Gastrocnemius medialis (tissue), 4 donors: ENCODE results near the gene OPCML. TPM values are rescaled to one million over a fixed set of nuclear protein-coding genes. Genes with fewer than 3 reads are reported as not detected.

Experiments used
- ATAC-seq, 2 donors: fragments of 150-250 bp; one replicate each; pipeline ENCODE4 v1.9.1; 2016
- DNase-seq, 2 donors: peaks; one replicate each; pipeline ENCODE4 v3.0.0-alpha.2; 2019
- H3K27ac ChIP-seq, 4 donors: fragments of 200-600 bp; sonication (generic); 1 replicate in 1 of 4; 2 replicates in 3 of 4; pipeline ENCODE4 v1.5.1; 2016 to 2018; ENCODE audit warnings: mild to moderate bottlenecking in 2 of 4, moderate library complexity in 1 of 4
- H3K27me3 ChIP-seq, 3 donors: fragments of 200-600 bp; sonication (generic) in 2 of 3; 1 replicate in 1 of 3; 2 replicates in 2 of 3; pipeline versions ENCODE4 v1.5.1 to v1.6.0; 2016 to 2019; ENCODE audit warnings: mild to moderate bottlenecking in 1 of 3, moderate library complexity in 1 of 3
- H3K36me3 ChIP-seq, 2 donors: fragments of 200-600 bp; sonication (generic) in 1 of 2; one replicate each; pipeline ENCODE4 v1.5.1; 2017 to 2018
- H3K4me1 ChIP-seq, 2 donors: fragments of 200-600 bp; sonication (generic) in 1 of 2; one replicate each; pipeline ENCODE4 v1.5.1; 2016 to 2017; ENCODE audit warnings: mild to moderate bottlenecking in 2 of 2
- H3K4me3 ChIP-seq, 4 donors: fragments of 200-600 bp; sonication (generic) in 3 of 4; 1 replicate in 1 of 4; 2 replicates in 3 of 4; pipeline ENCODE4 v1.5.1; 2016 to 2019; ENCODE audit warnings: mild to moderate bottlenecking in 2 of 4
- H3K9me3 ChIP-seq, 3 donors: fragments of 200-600 bp; sonication (generic) in 2 of 3; 1 replicate in 1 of 3; 2 replicates in 2 of 3; pipeline ENCODE4 v1.5.1; 2016 to 2019
- POLR2A ChIP-seq, 2 donors: fragments of 450-650 bp; IDR thresholded peaks; one replicate each; pipeline ENCODE4 v1.6.1; 2017; ENCODE audit warnings: antibody characterized with exemption in 2 of 2, mild to moderate bottlenecking in 2 of 2, moderate library complexity in 2 of 2
- in situ Hi-C, 4 donors: fragments of 200-750 bp; cut with MboI; loops; one replicate each; pipeline versions ENCODE4 v1.15.0 to v1.8.0; 2017; ENCODE audit warnings: low sequenced_read_pairs in 4 of 4
- intact Hi-C: fragments of 100-400 bp; cut with DNase I; formaldehyde crosslinking; loops from one replicate; pipeline ENCODE4 v1.15.1; 2023; ENCODE audit warnings: low total_unique reads
- total RNA-seq, 4 donors: library from RNA; depleted of rRNA; stranded (reverse); fragments of >200 nt; gene quantifications; one replicate each; pipeline versions ENCODE4 v1.1.0 to v1.2.3, GENCODE V29; 2016
- TF ChIP-seq, protein P1 (sequence below), 5 experiments: fragments of 450-650 bp in 3 of 5; fragments of 200-600 bp in 2 of 5; sonication (generic) in 2 of 5; IDR thresholded peaks in 4 of 5; conservative IDR thresholded peaks in 1 of 5; 1 replicate in 4 of 5; 2 replicates in 1 of 5; pipeline ENCODE4 v1.5.1; 2016 to 2019; ENCODE audit warnings: antibody characterized with exemption in 5 of 5, mild to moderate bottlenecking in 3 of 5, moderate library complexity in 3 of 5

OPCML gene
- total RNA-seq, 4 donors from 2014 or later, result not detected

DNA sequence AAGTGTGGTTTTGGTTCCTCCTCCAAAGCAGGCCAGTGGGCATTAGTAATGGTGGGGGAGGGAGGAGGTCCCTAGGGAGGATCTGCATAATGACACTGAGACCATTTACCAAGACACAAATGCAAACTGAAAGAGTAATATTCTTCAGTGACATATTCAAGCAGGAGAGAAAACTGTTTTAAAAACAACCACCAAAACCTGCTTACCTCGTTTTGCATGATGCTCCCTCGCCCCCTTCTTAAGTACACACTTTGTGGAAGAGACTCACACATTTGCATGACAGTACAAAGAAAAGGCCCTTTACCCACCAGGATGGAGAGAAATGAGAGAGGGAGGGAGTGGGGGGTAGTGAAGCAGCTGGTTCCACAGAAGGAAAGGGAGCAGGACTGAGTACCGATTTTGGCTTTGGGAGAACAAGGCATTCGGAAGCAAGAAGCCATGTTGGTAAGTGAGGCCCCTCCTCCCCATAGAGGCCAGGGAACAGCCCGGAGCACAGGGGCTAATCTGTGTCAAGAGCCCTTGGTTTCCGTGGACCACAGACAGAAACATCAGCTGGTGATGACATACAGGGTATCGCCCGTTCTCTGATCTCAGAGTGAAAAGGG, 13.0 kb upstream of the OPCML start:
- no peak overlapping the region for H3K4me3 ChIP-seq
- H3K27me3 ChIP-seq, result no peaks in the 10 kb centered on the region
- H3K9me3 ChIP-seq, result no peaks in the 10 kb centered on the region
- no peak overlapping the region for H3K27ac ChIP-seq
- TF ChIP-seq, protein P1, sequence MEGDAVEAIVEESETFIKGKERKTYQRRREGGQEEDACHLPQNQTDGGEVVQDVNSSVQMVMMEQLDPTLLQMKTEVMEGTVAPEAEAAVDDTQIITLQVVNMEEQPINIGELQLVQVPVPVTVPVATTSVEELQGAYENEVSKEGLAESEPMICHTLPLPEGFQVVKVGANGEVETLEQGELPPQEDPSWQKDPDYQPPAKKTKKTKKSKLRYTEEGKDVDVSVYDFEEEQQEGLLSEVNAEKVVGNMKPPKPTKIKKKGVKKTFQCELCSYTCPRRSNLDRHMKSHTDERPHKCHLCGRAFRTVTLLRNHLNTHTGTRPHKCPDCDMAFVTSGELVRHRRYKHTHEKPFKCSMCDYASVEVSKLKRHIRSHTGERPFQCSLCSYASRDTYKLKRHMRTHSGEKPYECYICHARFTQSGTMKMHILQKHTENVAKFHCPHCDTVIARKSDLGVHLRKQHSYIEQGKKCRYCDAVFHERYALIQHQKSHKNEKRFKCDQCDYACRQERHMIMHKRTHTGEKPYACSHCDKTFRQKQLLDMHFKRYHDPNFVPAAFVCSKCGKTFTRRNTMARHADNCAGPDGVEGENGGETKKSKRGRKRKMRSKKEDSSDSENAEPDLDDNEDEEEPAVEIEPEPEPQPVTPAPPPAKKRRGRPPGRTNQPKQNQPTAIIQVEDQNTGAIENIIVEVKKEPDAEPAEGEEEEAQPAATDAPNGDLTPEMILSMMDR (IDR thresholded peaks at IDR 0.05 in 4 of 5, conservative IDR thresholded peaks at IDR 0.05 in 1 of 5), result no peak
- TF ChIP-seq POLR2A (IDR thresholded peaks at IDR 0.05), result no peak
- H3K36me3 ChIP-seq, result no peaks in the 10 kb centered on the region
- in situ Hi-C loops (no loop called here), intact Hi-C loops (no loop called here)
- DNase-seq (no peak), ATAC-seq (no peak)
- H3K4me1 ChIP-seq, result no peaks in the 10 kb centered on the region

- Histone ChIP-seq H3K4me1 (no peaks in the 10 kb centered on the region), H3K9me3 (no peaks in the 10 kb centered on the region), H3K27me3 (peaks cover 0 to 3% (median 0%) of the 10 kb centered on the region in 3 donors), H3K27ac (no peak overlapping the region), H3K4me3 (no peak overlapping the region), H3K36me3 (no peaks in the 10 kb centered on the region)
- in situ Hi-C loops, result no loop called here
- TF ChIP-seq, protein P1 (IDR thresholded peaks at IDR 0.05 in 4 of 5, conservative IDR thresholded peaks at IDR 0.05 in 1 of 5), result no peak
- no peak for TF ChIP-seq POLR2A (IDR thresholded peaks at IDR 0.05)
- intact Hi-C loops, result no loop called here
- ATAC-seq, result no peak
- DNase-seq, result no peak
These were observed 9.4 kb upstream of the OPCML start for GRCh38 chr11:133541720-133542095.

DNA sequence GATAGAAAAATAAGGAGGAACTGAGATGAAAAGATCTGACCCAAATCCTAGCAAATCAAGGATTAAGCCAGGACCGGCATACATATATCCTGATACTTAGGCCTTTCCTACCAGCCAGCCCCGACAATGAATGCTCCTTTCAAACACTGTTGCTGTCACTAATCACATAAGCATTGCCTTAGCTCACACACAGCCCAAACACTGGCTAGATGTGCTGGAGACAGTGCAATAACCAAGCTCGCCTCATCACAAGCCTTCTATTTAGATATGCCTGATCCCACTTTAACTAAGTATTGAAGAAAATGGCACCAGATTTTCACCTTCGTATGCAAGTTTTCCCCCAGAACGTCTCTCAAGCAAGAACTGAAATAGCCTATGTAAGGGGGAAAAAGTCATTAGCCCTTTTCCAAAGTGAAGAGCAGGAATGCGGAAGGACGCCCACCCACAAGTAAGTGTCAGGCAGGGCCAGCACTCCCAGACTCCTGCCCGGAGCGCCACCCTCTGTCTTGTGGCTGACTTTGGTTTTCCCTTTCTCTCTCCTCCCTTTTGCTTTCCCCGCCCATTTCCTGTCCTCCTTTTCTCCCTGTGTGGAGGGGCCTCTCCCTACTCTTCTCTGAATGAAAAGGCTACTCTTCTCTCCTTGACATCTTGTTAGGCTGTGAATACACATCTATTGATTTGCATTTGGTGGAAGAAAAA, 8.9 kb upstream of the OPCML start:
- no peaks in the 10 kb centered on the region for H3K36me3 ChIP-seq
- no peak for TF ChIP-seq POLR2A (IDR thresholded peaks at IDR 0.05)
- TF ChIP-seq, protein P1 (IDR thresholded peaks at IDR 0.05 in 4 of 5, conservative IDR thresholded peaks at IDR 0.05 in 1 of 5), result no peak
- no peak for ATAC-seq

GRCh38 chr11:133536198-133536597, 3.9 kb upstream of the OPCML start:
- Histone ChIP-seq H3K36me3 (no peaks in the 10 kb centered on the region), H3K27ac (no peak overlapping the region), H3K4me3 (no peak overlapping the region), H3K9me3 (no peaks in the 10 kb centered on the region), H3K4me1 (no peaks in the 10 kb centered on the region), H3K27me3 (peaks cover 0 to 18% (median 0%) of the 10 kb centered on the region in 3 donors)
- DNase-seq (no peak), ATAC-seq (no peak)
- TF ChIP-seq POLR2A (IDR thresholded peaks at IDR 0.05), result no peak
- TF ChIP-seq, protein P1 (IDR thresholded peaks at IDR 0.05 in 4 of 5, conservative IDR thresholded peaks at IDR 0.05 in 1 of 5), result no peak
- in situ Hi-C loops, result no loop called here
- intact Hi-C loops, result no loop called here

More for the DNA sequence above, 8.9 kb upstream of the OPCML start:
- Histone ChIP-seq H3K27ac (no peak overlapping the region), H3K27me3 (peaks cover 0 to 3% (median 0%) of the 10 kb centered on the region in 3 donors), H3K4me1 (no peaks in the 10 kb centered on the region), H3K9me3 (no peaks in the 10 kb centered on the region), H3K4me3 (no peak overlapping the region)
- intact Hi-C loops (no loop called here), in situ Hi-C loops (no loop called here)
- DNase-seq, result no peak
